HepG2 (cell line): ENCODE results near the gene ATP10A. TPM values are rescaled to one million over a fixed set of nuclear protein-coding genes. Genes with fewer than 3 reads are reported as not detected.

Experiments used
- ATAC-seq: fragments of 200-7000 bp; cut with Tn5 transposase; 3 replicates; pipeline ENCODE4 v1.9.1; 2020; ENCODE audit warnings: mild to moderate bottlenecking, moderate library complexity
- BruUV-seq: library from RNA; stranded (reverse); fragments of 400-500 nt; replicated peaks from 2 replicates; lab custom pipeline; 2021; lab: Mats Ljungman, UMichigan
- CTCF ChIA-PET: fragments of 300-600 bp; formaldehyde crosslinking; extraction: SDS; loops from one replicate; lab custom pipeline; 2021; ENCODE audit warnings: low total read pairs, inconsistent platforms, low intra/inter-chr PET ratio; lab: Yijun Ruan, JAX
- POLR2A ChIA-PET: fragments of 350-600 bp; sonication (Branson Sonifier 250); formaldehyde crosslinking; loops from one replicate; lab custom pipeline; 2020; ENCODE audit warnings: antibody characterized with exemption, inconsistent platforms; lab: Yijun Ruan, JAX
- DNase-seq: peaks from one replicate; pipeline ENCODE4 v3.0.0-alpha.2; 2015; ENCODE audit warnings: low spot score
- FAIRE-seq: peaks from 3 replicates; lab custom pipeline; 2011; peaks lifted over from hg19 to GRCh38; lab: Jason Lieb, UNC
- H2AFZ ChIP-seq: one replicate; pipeline ENCODE4 v1.6.1; 2011; ENCODE audit warnings: low read length, inconsistent platforms
- H3K27ac ChIP-seq: fragments of 300-600 bp; 3 replicates; pipeline ENCODE4 v1.8.0; 2011; ENCODE audit warnings: mixed run types, mild to moderate bottlenecking, mixed read lengths, low read length, inconsistent platforms; ENCODE audit not compliant: insufficient read depth; ENCODE audit errors: extremely low read length
- H3K27me3 ChIP-seq, 2 experiments: fragments of 200-600 bp in 1 of 2; 2 replicates in 1 of 2; 3 replicates in 1 of 2; pipeline versions ENCODE4 v1.6.0 to v1.8.0; 2011; ENCODE audit warnings: low read length in 2 of 2, mild to moderate bottlenecking in 2 of 2, moderate library complexity in 2 of 2, inconsistent platforms in 1 of 2; ENCODE audit not compliant: insufficient read depth in 2 of 2, control insufficient read depth in 1 of 2
- H3K36me3 ChIP-seq, 2 experiments: fragments of 200-600 bp in 1 of 2; replicated peaks in 1 of 2; 2 replicates in 1 of 2; 3 replicates in 1 of 2; pipeline versions ENCODE4 v1.5.1 to v1.8.0; 2011; ENCODE audit warnings: low read length in 2 of 2, inconsistent platforms in 1 of 2; ENCODE audit not compliant: insufficient read depth in 2 of 2, control insufficient read depth in 1 of 2
- H3K4me1 ChIP-seq: 2 replicates; pipeline ENCODE4 v1.5.1; 2012; ENCODE audit warnings: low read length, inconsistent platforms; ENCODE audit not compliant: insufficient read depth
- H3K4me2 ChIP-seq: 2 replicates; pipeline ENCODE4 v1.6.0; 2011; ENCODE audit warnings: low read depth, low read length, inconsistent platforms
- H3K4me3 ChIP-seq, 3 experiments: fragments of 200-600 bp in 1 of 3; sonication (generic), shearing (Covaris generic) in 1 of 3; replicated peaks in 1 of 3; 2 replicates each; pipeline ENCODE4 v1.5.1; 2011 to 2016; ENCODE audit warnings: low read length in 3 of 3, inconsistent platforms in 2 of 3, low read depth in 2 of 3, mild to moderate bottlenecking in 2 of 3, control low read depth in 1 of 3, mixed read lengths in 1 of 3; ENCODE audit not compliant: insufficient read depth in 1 of 3
- H3K79me2 ChIP-seq: one replicate; pipeline ENCODE4 v1.6.1; 2011; ENCODE audit warnings: low read length, inconsistent platforms; ENCODE audit not compliant: insufficient read depth
- H3K9ac ChIP-seq: 2 replicates; pipeline ENCODE4 v1.6.0; 2011; ENCODE audit warnings: mild to moderate bottlenecking, low read depth, low read length, inconsistent platforms; ENCODE audit not compliant: insufficient read depth
- H3K9me3 ChIP-seq: 2 replicates; pipeline ENCODE4 v1.5.1; 2012; ENCODE audit warnings: mild to moderate bottlenecking, low read length
- H4K20me1 ChIP-seq: 2 replicates; pipeline ENCODE4 v1.6.0; 2011; ENCODE audit warnings: inconsistent platforms, mild to moderate bottlenecking, low read length, moderate library complexity; ENCODE audit not compliant: insufficient read depth
- AGO2 ChIP-seq: fragments of 200-400 bp; formaldehyde crosslinking; optimal IDR thresholded peaks from 2 replicates; pipeline ENCODE3; 2017; ENCODE audit warnings: mild to moderate bottlenecking, low read depth, low read length, moderate library complexity
- ELF1 ChIP-seq: sonication (generic); formaldehyde crosslinking; IDR thresholded peaks from 2 replicates; pipeline ENCODE4 v1.4.0; 2020; ENCODE audit warnings: missing genetic modification reagents
- GFI1 ChIP-seq: sonication (generic); formaldehyde crosslinking; IDR thresholded peaks from 2 replicates; pipeline ENCODE4 v1.5.0; 2020; ENCODE audit warnings: missing genetic modification reagents, mild to moderate bottlenecking, borderline replicate concordance
- NR1H2 ChIP-seq: sonication (generic); formaldehyde crosslinking; IDR thresholded peaks from 2 replicates; pipeline ENCODE4 v1.8.1; 2022; ENCODE audit warnings: low read depth, missing genetic modification reagents, borderline replicate concordance
- NR2C2 ChIP-seq: sonication (generic); formaldehyde crosslinking; IDR thresholded peaks from 2 replicates; pipeline ENCODE4 v1.4.0; 2020; ENCODE audit warnings: missing genetic modification reagents, mild to moderate bottlenecking, moderate library complexity, borderline replicate concordance
- POLR2G ChIP-seq: fragments of 200-400 bp; formaldehyde crosslinking; IDR thresholded peaks from 2 replicates; pipeline ENCODE4 v1.6.1; 2018; ENCODE audit warnings: mild to moderate bottlenecking, low read depth, low read length, moderate library complexity
- ZNF253 ChIP-seq: sonication (generic); formaldehyde crosslinking; IDR thresholded peaks from 2 replicates; pipeline ENCODE4 v1.8.0; 2022; ENCODE audit warnings: mild to moderate bottlenecking, missing genetic modification reagents, borderline replicate concordance
- ZNF333 ChIP-seq: sonication (generic); formaldehyde crosslinking; IDR thresholded peaks from 2 replicates; pipeline ENCODE4 v1.4.0; 2020; ENCODE audit warnings: mild to moderate bottlenecking, missing genetic modification reagents, borderline replicate concordance
- ZNF749 ChIP-seq: sonication (generic); formaldehyde crosslinking; IDR thresholded peaks from 2 replicates; pipeline ENCODE4 v1.8.0; 2022; ENCODE audit warnings: mild to moderate bottlenecking, missing genetic modification reagents, moderate library complexity, borderline replicate concordance
- WGBS: methylation state at CpG from one replicate; pipeline ENCODE4 v1.1.6; 2017; ENCODE audit warnings: low lambda C conversion rate; 5-methylcytosine and 5-hydroxymethylcytosine counted together
- in situ Hi-C: cut with HindIII; loops from 2 replicates; pipeline ENCODE4 v1.10.0; 2017; ENCODE audit warnings: low pct_unique_long_range_greater_than_20kb; ENCODE audit not compliant: extremely low pct_ligation_motif_present
- intact Hi-C: fragments of 100-400 bp; cut with micrococcal nuclease; formaldehyde crosslinking; loops from one replicate; pipeline ENCODE4 v1.10.0; 2022; ENCODE audit not compliant: unreplicated experiment
- polyA plus RNA-seq, 8 experiments: library from polyadenylated mRNA; depleted of rRNA in 3 of 8; stranded (reverse) in 7 of 8; unstranded in 1 of 8; fragments of >200 nt; fragmentation: Illumina TruSeq in 4 of 8; extraction: Trizol in 4 of 8; gene quantifications; 2 replicates each; pipeline versions ENCODE4 v1.2.1 to v1.2.3, GENCODE V29; 2011 to 2016; ENCODE audit warnings: low read depth in 4 of 8, missing spikeins in 1 of 8, mixed read lengths in 1 of 8; ENCODE audit not compliant: insufficient read depth in 1 of 8
- total RNA-seq, 5 experiments: library from RNA; depleted of rRNA; stranded (reverse); fragments of >200 nt; fragmentation: Illumina TruSeq; extraction: Trizol; gene quantifications; 2 replicates each; pipeline ENCODE4 v1.2.3, GENCODE V29; 2016; ENCODE audit warnings: low read depth in 1 of 5
- TF ChIP-seq, protein P1 (sequence below): IDR thresholded peaks from 2 replicates; pipeline ENCODE4 v1.6.1; 2016; ENCODE audit warnings: control low read depth
- TF ChIP-seq, protein P2 (sequence below): sonication (generic); formaldehyde crosslinking; IDR thresholded peaks from 2 replicates; pipeline ENCODE4 v1.8.1; 2023; ENCODE audit warnings: missing genetic modification reagents, mild to moderate bottlenecking, borderline replicate concordance
- TF ChIP-seq, protein P3 (sequence below), 2 experiments: sonication (generic) in 1 of 2; formaldehyde crosslinking in 1 of 2; IDR thresholded peaks; 2 replicates each; pipeline versions ENCODE4 v1.5.1 to v1.6.1; 2011 to 2020; ENCODE audit warnings: borderline replicate concordance in 1 of 2, low read depth in 1 of 2, low read length in 1 of 2, mild to moderate bottlenecking in 1 of 2, missing genetic modification reagents in 1 of 2, moderate library complexity in 1 of 2
- TF ChIP-seq, protein P4 (sequence below): sonication (generic); formaldehyde crosslinking; IDR thresholded peaks from 2 replicates; pipeline ENCODE4 v1.8.1; 2022; ENCODE audit warnings: mild to moderate bottlenecking, missing genetic modification reagents

Gene ATP10A
- total and polyA plus RNA-seq, 2 of the 13 experiments (the other 11 are each of a cell fraction or from before 2014, with no cell fraction given): 0.58 to 4.2 TPM

DNA sequence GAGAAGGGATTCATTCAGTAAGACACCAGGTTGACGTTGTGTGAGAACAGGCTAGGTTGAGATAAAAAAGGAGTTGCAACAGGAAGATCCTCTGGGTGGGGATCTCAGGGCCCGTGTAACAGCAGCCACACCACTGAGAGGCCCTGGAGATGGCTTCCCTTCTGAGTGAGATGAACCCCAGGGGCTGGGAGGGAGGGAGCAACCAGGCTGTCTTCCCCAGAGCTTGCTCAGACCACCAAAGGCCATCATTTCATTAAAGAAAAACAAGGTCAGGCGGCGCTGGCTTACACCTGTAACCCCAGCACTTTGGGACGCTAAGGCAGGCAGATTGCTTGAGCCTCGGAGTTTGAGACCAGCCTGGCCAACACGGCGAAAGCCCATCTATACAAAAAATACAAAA is 187.7 kb downstream of the ATP10A start:
- intact Hi-C loops: no loop called here
- BruUV-seq: no TSS peak
- CTCF ChIA-PET: no interaction called here
- no peak overlapping the region for H3K4me2 ChIP-seq
- H3K27ac ChIP-seq: no peak overlapping the region
- DNase-seq: no peak
- TF ChIP-seq AGO2 (no peak), GFI1 (CRISPR knock-in tag) (no peak), ELF1 (no peak), ZNF749 (CRISPR knock-in tag) (no peak), ZNF253 (CRISPR knock-in tag) (no peak), ZNF333 (no peak), NR1H2 (CRISPR knock-in tag) (no peak), POLR2G (no peak), NR2C2 (CRISPR knock-in tag) (no peak)
- TF ChIP-seq, protein P1, sequence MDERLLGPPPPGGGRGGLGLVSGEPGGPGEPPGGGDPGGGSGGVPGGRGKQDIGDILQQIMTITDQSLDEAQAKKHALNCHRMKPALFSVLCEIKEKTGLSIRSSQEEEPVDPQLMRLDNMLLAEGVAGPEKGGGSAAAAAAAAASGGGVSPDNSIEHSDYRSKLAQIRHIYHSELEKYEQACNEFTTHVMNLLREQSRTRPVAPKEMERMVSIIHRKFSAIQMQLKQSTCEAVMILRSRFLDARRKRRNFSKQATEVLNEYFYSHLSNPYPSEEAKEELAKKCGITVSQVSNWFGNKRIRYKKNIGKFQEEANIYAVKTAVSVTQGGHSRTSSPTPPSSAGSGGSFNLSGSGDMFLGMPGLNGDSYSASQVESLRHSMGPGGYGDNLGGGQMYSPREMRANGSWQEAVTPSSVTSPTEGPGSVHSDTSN: no peak
- TF ChIP-seq, protein P2, sequence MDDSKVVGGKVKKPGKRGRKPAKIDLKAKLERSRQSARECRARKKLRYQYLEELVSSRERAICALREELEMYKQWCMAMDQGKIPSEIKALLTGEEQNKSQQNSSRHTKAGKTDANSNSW (CRISPR knock-in tag): no peak
- TF ChIP-seq, protein P3, sequence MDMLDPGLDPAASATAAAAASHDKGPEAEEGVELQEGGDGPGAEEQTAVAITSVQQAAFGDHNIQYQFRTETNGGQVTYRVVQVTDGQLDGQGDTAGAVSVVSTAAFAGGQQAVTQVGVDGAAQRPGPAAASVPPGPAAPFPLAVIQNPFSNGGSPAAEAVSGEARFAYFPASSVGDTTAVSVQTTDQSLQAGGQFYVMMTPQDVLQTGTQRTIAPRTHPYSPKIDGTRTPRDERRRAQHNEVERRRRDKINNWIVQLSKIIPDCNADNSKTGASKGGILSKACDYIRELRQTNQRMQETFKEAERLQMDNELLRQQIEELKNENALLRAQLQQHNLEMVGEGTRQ (IDR thresholded peaks at IDR 0.05; ENCODE audit: low read depth, low read length): no peak
- TF ChIP-seq, protein P3 (CRISPR knock-in tag; IDR thresholded peaks at IDR 0.05; ENCODE audit: borderline replicate concordance): no peak
- TF ChIP-seq, protein P4, sequence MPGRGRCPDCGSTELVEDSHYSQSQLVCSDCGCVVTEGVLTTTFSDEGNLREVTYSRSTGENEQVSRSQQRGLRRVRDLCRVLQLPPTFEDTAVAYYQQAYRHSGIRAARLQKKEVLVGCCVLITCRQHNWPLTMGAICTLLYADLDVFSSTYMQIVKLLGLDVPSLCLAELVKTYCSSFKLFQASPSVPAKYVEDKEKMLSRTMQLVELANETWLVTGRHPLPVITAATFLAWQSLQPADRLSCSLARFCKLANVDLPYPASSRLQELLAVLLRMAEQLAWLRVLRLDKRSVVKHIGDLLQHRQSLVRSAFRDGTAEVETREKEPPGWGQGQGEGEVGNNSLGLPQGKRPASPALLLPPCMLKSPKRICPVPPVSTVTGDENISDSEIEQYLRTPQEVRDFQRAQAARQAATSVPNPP (CRISPR knock-in tag): no peak
- TF ChIP-seq, all 625 proteins: peak for 0
- FAIRE-seq: no peak
- no peak overlapping the region for H3K4me3 ChIP-seq
- no peaks in the 10 kb centered on the region for H3K36me3 ChIP-seq
- POLR2A ChIA-PET: no interaction called here
- no peak overlapping the region for H2AFZ ChIP-seq
- H3K27me3 ChIP-seq: no peaks in the 10 kb centered on the region
- in situ Hi-C loops: loop anchor here (10.0 kb wide), 1 partner anchor 61 kb away; no protein-coding TSS in a partner anchor
- H3K9ac ChIP-seq: no peak overlapping the region
- 35% methylated on average over 8 of the region's 8 CpGs for WGBS
- no peaks in the 10 kb centered on the region for H3K79me2 ChIP-seq
- no peaks in the 10 kb centered on the region for H3K9me3 ChIP-seq
- no peak for ATAC-seq
- H3K4me1 ChIP-seq: no peaks in the 10 kb centered on the region
- H4K20me1 ChIP-seq: no peaks in the 10 kb centered on the region
